NK-92 (cell line): ENCODE results near the gene MPPED2.

ENCODE experiments used
- DNase-seq: peaks from one replicate; lab custom pipeline; 2025; ENCODE audit not compliant: unreplicated experiment; lab: John Stamatoyannopoulos, UW

The MPPED2 gene

GRCh38 chr11:30535818-30536217 is 50.3 kb downstream of the MPPED2 start:
- no peak for DNase-seq

- no peak for DNase-seq
Observed at GRCh38 chr11:30533445-30533947, 52.7 kb downstream of the MPPED2 start.

GRCh38 chr11:30527566-30527965 is 58.6 kb downstream of the MPPED2 start:
- DNase-seq = no peak

- no peak for DNase-seq
Observed at GRCh38 chr11:30526558-30526957, 59.6 kb downstream of the MPPED2 start.

GRCh38 chr11:30522536-30523243 is 63.5 kb downstream of the MPPED2 start:
- DNase-seq = no peak

GRCh38 chr11:30521297-30522071 is 64.7 kb downstream of the MPPED2 start:
- DNase-seq = no peak

- DNase-seq = no peak
Observed at GRCh38 chr11:30513087-30513486, 73.1 kb downstream of the MPPED2 start.

- no peak for DNase-seq
Observed at GRCh38 chr11:30511408-30511807, 74.7 kb downstream of the MPPED2 start.

- no peak for DNase-seq
Observed at GRCh38 chr11:30510750-30511149, 75.4 kb downstream of the MPPED2 start.

GRCh38 chr11:30509364-30509763 is 76.8 kb downstream of the MPPED2 start:
- DNase-seq = no peak

GRCh38 chr11:30508594-30508993 is 77.6 kb downstream of the MPPED2 start:
- no peak for DNase-seq

- DNase-seq = no peak
Observed at GRCh38 chr11:30505603-30506002, 80.5 kb downstream of the MPPED2 start.

- DNase-seq = no peak
Observed at GRCh38 chr11:30504468-30504867, 81.7 kb downstream of the MPPED2 start.

- no peak for DNase-seq
Observed at GRCh38 chr11:30503156-30503555, 83.0 kb downstream of the MPPED2 start.

GRCh38 chr11:30502305-30502704 is 83.8 kb downstream of the MPPED2 start:
- no peak for DNase-seq

- no peak for DNase-seq
Observed at GRCh38 chr11:30501744-30502143, 84.4 kb downstream of the MPPED2 start.

- no peak for DNase-seq
Observed at GRCh38 chr11:30499940-30500339, 86.2 kb downstream of the MPPED2 start.

GRCh38 chr11:30497600-30497999 is 88.6 kb downstream of the MPPED2 start:
- no peak for DNase-seq

GRCh38 chr11:30496935-30497334 is 89.2 kb downstream of the MPPED2 start:
- no peak for DNase-seq

GRCh38 chr11:30495437-30495836 is 90.7 kb downstream of the MPPED2 start:
- no peak for DNase-seq

GRCh38 chr11:30489511-30489910 is 96.6 kb downstream of the MPPED2 start:
- no peak for DNase-seq

GRCh38 chr11:30489076-30489475 is 97.1 kb downstream of the MPPED2 start:
- no peak for DNase-seq
